GM21576 (cell line): ENCODE measurements around the gene ACTR3.

Experiments used
- ATAC-seq: cut with Tn5 transposase; IDR thresholded peaks from one replicate; pipeline ENCODE4 v1.9.1; 2021; ENCODE audit warnings: mild to moderate bottlenecking, moderate library complexity; ENCODE audit not compliant: unreplicated experiment

The ACTR3 gene

DNA sequence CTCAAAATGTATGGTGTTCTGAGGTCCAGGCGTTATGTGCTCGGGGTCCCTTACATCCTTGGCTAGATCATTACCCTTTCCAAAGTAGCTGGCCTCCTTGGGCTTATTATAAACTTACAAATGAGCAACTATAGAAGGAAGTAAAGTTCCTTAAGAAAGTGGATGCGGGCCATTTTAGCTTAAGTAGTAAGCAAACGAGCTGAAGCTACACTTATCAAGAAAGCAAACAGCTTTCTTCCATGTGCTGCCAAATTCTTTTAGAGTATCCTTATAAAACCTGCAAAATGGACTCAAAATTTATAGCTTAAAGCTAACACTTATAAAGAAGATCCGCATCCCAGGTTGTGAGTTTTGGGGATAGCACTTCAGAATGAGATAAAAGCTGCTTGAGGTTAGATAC lies 75.3 kb downstream of the ACTR3 start:
- no peak for ATAC-seq

- peak; percentile 91 for ATAC-seq
These were observed 75.8 kb downstream of the ACTR3 start for GRCh38 chr2:113965644-113966043.

GRCh38 chr2:113966171-113966570 lies 76.3 kb downstream of the ACTR3 start:
- ATAC-seq = no peak

GRCh38 chr2:113966832-113967231 lies 76.9 kb downstream of the ACTR3 start:
- ATAC-seq = no peak

GRCh38 chr2:113967272-113967671 lies 77.4 kb downstream of the ACTR3 start:
- no peak for ATAC-seq

DNA sequence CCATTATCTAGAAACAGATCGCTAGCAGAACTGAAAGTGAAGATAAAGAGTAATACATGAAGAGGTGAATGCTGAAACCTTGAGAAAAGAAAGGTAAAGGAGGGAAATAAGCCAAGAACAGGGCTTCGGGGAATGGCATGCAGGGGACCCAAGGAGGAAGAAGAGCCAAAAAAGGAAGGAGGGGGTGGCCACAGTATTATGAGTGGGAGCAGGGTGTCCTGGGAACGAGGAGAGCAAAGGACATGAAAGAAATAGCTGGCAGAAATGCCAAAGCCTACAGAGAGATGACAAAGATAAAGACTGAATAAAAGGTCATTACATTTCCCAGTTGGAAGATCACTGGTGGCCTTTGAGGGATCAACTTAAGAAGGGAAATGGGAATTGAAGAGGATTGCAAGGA lies 82.9 kb downstream of the ACTR3 start:
- no peak for ATAC-seq

- no peak for ATAC-seq
These were observed 83.9 kb downstream of the ACTR3 start for GRCh38 chr2:113973810-113974209.

DNA sequence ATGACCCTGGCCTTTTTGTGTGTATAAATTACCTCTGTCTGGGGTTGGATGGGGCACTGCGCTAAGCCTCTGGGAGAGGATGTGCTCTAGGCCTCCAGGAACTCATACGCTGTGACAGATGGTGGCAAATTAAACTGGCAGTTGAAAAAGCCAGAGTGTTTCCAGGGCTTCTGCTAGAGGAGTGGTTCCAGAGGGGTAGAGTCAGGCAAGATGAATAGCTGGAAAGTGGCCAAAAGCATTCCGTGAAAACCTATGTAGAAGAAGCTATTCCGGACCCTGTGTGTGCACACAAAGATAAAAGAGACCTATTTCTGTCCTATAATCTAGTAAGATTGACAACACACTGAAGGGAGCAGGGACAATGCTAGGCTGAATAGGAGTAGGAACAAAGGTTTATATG lies 84.8 kb downstream of the ACTR3 start:
- no peak for ATAC-seq

- no peak for ATAC-seq
These were observed 86.5 kb downstream of the ACTR3 start for GRCh38 chr2:113976277-113976928.

- no peak for ATAC-seq
These were observed 87.3 kb downstream of the ACTR3 start for GRCh38 chr2:113977060-113977659.

DNA sequence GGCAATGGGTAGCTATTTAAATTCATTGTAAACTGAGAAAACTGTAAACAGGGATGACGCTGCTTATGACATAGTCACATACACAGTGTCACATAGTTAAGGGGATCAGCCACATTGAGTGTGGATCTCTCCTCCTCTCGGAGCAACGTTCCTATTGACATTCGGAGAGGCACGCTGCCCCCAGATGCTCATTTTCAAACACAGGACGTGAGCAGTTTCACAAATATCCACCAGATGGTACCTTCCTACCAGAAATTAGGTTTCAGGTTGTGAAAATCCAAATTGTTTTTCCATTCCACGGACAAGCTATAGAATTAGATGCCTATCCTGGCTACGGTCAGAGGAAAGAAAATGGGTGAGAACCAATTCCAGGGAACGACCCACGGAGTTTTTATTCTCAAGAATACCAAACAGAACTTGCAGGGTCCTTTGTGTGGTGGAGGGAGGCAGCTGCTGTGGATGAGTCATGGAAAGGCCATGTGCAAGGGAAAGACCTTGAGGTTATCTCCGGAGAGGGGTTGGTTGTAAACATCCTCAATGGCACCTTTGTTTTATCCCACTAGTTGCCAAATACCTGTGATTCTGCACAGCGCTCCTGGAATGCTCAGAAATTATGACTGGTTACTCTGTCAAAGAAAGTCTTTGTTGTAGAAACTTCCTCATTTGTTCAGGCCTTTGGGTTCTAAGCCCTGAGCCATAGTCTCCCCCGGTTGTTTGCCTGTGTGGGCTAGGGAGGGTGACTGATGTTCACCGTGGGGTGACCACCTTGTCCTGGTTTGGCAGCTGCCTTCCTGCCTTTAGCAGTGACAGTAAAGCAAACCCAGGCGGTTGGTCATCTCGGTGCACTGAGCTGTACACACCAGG lies 88.0 kb downstream of the ACTR3 start:
- no peak for ATAC-seq

DNA sequence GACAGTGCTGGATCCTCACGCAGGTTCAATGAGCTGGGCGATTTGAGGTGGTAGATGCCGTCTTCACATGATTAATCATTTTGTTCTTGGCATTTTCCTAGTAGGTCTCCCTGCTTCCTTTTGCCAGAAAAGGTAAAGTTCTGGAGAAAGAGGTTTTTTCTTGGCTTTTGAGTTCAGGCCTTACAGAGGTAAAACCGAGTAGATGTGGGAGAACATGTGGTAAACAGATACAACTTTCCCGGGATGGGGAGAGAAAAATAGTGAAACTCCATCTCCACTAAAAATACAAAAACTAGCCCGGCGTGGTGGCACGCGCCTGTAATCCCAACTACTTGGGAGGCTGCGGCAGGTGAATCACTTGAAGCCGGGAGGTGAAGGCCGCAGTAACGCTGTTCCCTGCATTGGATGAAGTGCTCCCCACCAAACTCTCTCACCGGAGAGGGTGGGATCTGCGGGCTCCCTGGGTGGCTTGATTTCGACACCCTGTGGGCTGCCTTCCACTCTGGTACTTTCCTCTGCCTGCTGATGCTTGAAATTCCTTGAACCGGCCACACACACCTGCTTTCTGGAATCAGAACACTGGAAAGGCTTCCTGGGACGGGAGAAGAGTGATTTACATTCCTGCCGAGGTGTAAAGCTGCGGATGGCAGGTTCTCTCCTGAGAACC lies 88.8 kb downstream of the ACTR3 start:
- no peak for ATAC-seq

DNA sequence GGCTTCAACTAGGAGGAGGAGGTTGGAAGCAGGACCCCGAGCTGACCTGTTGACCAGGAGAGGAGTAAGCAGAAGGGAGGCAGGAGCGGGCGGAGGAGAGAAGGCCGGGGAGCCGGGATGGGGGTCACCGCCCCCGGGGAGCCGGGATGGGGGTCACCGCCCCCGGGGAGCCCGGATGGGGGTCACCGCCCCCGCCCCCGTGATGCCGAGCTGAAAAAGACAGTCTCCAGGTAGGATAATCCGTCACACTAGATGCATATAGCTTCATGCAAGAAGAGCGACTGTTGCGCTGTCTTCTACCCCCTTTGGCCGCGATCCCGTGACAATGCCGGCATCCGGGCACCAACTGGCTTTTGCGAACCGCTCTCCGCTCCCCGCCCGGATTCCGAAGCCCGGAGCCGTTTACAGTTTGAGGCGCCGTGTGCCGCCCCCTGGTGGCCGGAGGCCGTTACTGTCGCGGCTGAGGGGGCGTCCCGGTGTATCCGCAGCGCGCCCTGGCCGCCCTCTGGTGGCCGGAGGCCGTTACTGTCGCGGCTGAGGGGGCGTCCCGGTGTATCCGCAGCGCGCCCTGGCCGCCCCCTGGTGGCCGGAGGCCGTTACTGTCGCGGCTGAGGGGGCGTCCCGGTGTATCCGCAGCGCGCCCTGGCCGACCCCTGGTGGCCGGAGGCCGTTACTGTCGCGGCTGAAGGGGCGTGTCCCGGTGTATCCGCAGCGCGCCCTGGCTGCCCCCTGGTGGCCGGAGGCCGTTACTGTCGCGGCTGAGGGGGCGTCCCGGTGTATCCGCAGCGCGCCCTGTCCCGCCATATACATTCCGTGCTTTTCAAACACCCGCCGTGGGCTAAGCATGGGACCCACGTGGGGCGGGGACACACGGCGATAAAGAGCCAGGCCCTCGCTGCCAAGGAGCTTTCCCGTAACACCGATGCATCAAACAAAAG lies 89.6 kb downstream of the ACTR3 start:
- ATAC-seq = no peak

DNA sequence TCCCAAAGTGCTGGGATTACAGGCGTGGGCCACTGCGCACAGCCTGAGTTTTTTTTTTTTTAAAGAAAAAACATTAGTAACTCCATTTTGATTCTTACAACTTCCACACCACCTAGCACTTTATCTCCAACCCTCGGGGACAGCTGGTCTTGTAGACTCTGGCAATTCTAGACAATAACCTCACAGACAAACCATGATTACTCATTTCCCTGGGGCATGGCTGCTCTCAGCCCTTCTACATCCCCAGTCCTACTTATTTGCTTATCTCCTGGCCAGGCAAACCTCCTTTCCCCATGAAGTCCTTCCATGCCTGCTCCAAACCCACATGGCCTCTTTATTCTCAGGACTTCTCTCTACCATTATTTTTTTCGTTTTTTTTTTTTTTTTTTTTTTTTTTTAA lies 91.1 kb downstream of the ACTR3 start:
- ATAC-seq = no peak

DNA sequence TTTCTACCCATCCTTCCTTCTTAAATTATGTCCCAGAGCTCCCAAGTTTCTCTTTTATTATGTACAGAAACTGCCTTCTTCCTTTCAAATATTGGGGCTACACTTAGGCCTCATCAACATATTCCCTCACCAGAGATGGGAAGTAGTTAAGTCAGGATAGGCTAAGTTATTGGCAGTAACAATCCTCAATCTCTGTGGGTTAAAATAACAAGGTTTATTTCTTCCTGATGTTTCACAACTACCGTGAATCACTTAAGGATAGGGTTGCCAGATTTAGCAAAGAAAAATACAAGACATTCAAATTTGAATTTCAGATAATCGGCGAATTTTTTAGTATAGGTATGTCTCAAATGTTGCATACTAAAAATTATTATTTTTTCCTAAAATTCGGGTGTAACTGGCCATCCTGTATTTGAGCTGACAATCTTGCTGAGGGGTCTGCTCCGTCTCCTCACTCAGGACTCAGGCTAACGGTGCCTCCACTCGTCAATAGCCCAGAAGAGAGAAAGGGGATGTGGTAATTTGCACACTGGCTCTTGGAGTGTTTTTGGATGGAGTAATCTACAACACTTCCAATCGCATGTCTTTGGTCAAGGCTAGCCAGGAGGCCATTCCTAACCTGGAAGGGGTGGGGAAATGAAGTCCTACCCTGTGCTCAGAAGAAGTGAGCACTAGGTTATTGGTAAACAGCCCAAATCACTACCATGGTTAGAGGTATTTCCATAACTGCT lies 91.7 kb downstream of the ACTR3 start:
- no peak for ATAC-seq

DNA sequence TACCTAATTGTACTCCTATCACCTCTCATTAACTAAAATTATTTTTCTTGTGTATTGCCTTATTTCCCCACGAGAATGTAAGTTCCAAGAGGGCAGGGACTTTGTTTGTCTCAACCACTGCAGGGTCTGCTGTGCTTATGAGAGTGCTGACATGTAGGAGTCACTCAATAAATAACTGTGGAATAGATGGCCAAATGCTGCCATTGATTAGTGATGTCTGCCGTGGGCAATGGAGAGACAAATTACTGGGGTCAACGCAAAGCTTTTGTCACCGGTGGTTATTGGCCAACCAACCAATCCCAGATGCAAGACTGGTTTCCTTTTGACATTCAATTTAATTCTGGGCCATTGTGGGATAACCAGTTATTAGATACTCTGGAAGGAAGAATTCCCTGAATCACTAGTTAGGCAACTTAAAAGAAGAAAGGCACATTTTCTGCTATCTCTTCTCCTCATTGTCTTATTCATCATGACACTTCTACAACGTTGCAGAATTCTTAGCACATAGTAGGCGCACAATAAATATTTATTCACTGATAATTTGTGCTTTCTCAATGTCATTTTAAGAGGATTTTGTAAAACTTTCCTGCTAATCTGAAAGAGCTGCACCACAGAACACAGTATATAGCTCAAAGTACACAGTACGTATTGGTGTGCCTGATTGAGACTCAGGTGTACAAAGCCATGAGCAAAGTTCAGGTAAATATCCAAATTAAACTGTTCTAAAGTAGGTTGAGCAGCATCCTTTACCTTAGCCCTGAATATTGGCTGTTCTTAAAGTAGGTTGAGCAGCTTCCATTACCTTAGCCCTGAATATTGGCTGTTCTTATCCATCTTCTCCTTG lies 95.9 kb downstream of the ACTR3 start:
- no peak for ATAC-seq

GRCh38 chr2:113986762-113987290 lies 96.9 kb downstream of the ACTR3 start:
- no peak for ATAC-seq

DNA sequence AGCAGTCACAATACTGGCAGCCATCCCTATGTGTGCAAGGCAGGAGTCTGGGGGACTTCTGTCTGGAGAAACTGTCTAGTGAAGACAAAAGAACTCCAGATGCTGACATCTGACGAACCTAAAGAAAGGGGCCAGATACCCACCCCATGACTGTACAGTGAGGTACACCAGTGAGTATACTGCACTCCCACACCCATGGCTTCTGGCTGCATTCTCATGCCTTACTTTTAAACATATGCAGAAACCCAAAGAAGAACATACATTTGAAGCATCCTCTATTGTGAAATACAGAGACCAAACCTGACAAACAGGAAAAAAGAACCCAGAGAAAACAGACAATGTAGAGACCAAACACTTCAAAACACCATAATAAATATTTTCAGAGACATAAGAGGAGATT lies 102.2 kb downstream of the ACTR3 start:
- ATAC-seq = no peak
